ENCODE data around the gene FAM136A.

GRCh38 chr2:70325875-70326274, 24.0 kb upstream of the FAM136A start:
- no peak for TF ChIP-seq POLR2A (IDR thresholded peaks at IDR 0.05)
- TF ChIP-seq CTCF (IDR thresholded peaks at IDR 0.05), result no peak
